Transverse colon (tissue), 4 donors: Measurements from ENCODE around the gene KIF3A.

Experiments used
- CTCF ChIP-seq, 5 experiments: fragments of 200-600 bp in 3 of 5; fragments of 450-650 bp in 2 of 5; sonication (generic) in 3 of 5; IDR thresholded peaks; 1 replicate in 2 of 5; 2 replicates in 3 of 5; pipeline ENCODE4 v1.5.1; 2016 to 2017; ENCODE audit warnings: antibody characterized with exemption in 5 of 5, inconsistent platforms in 3 of 5, mild to moderate bottlenecking in 2 of 5, moderate library complexity in 1 of 5
- EP300 ChIP-seq: sonication (generic); formaldehyde crosslinking; IDR thresholded peaks from one replicate; pipeline ENCODE4 v1.6.1; 2017; ENCODE audit warnings: antibody characterized with exemption, low read depth
- POLR2AphosphoS5 ChIP-seq, 3 donors: sonication (generic); formaldehyde crosslinking; IDR thresholded peaks; one replicate each; pipeline ENCODE4 v1.6.1; 2016; ENCODE audit warnings: antibody characterized with exemption in 3 of 3

DNA sequence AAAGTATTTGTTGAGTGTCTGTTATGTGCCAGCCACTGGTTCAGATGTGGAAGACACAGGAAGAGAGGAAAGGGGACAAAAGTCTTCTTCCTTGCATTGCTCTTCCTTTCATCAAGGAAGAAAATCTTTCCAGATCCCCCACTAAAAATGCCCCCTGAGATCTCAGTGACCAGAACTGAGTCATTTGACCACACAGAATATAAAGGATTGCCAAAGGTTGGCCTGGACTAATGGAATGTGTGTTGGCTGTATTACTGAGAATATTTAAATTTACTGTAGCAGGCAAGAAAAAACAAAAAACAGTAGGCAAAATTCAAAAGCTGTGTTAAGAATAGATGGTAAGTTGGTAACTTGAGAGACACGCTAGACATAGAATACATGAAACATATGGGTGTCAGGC, 49.7 kb upstream of the KIF3A start:
- no peak for TF ChIP-seq CTCF (IDR thresholded peaks at IDR 0.05)
- TF ChIP-seq EP300 = no peak
- TF ChIP-seq POLR2AphosphoS5 (IDR thresholded peaks at IDR 0.05) = no peak
